HepG2 (cell line): ENCODE data around the gene ECE2. TPM values are rescaled to one million over a fixed set of nuclear protein-coding genes. Genes with fewer than 3 reads are reported as not detected.

Experiments used
- ATF1 ChIP-seq: IDR thresholded peaks from 2 replicates; pipeline ENCODE4 v1.6.1; 2016; ENCODE audit warnings: mild to moderate bottlenecking, control low read depth
- BRD4 ChIP-seq: sonication (generic); formaldehyde crosslinking; IDR thresholded peaks from 2 replicates; pipeline ENCODE4 v1.4.0; 2020; ENCODE audit warnings: missing genetic modification reagents
- CBFB ChIP-seq: sonication (generic); formaldehyde crosslinking; IDR thresholded peaks from 2 replicates; pipeline ENCODE4 v1.4.0; 2020; ENCODE audit warnings: missing genetic modification reagents
- FOXM1 ChIP-seq: sonication (generic); formaldehyde crosslinking; IDR thresholded peaks from 2 replicates; pipeline ENCODE4 v1.5.0; 2020; ENCODE audit warnings: missing genetic modification reagents
- GABPA ChIP-seq, 2 experiments: IDR thresholded peaks; 2 replicates each; pipeline ENCODE4 v1.6.1; 2011 to 2016; ENCODE audit warnings: low read depth in 2 of 2, low read length in 1 of 2, missing biosample characterization in 1 of 2, missing genetic modification characterization in 1 of 2
- GATAD2A ChIP-seq: IDR thresholded peaks from 2 replicates; pipeline ENCODE4 v1.6.1; 2016
- MBNL3 ChIP-seq: fragments of 250-450 bp; sonication (Bioruptor Pico); conservative IDR thresholded peaks from 2 replicates; pipeline ENCODE4 v1.8.0; 2022; ENCODE audit warnings: mild to moderate bottlenecking, inconsistent platforms
- MTA3 ChIP-seq: sonication (generic); formaldehyde crosslinking; IDR thresholded peaks from 2 replicates; pipeline ENCODE4 v1.4.0; 2020; ENCODE audit warnings: missing genetic modification reagents
- RARG ChIP-seq: sonication (generic); formaldehyde crosslinking; IDR thresholded peaks from 2 replicates; pipeline ENCODE4 v1.4.0; 2020; ENCODE audit warnings: low read depth, mild to moderate bottlenecking, missing genetic modification reagents
- SALL1 ChIP-seq: sonication (generic); formaldehyde crosslinking; IDR thresholded peaks from 2 replicates; pipeline ENCODE4 v1.8.0; 2022; ENCODE audit warnings: mild to moderate bottlenecking, missing genetic modification reagents
- SKI ChIP-seq: fragments of 450-650 bp; IDR thresholded peaks from one replicate; pipeline ENCODE4 v1.6.1; 2018; ENCODE audit warnings: mild to moderate bottlenecking; ENCODE audit not compliant: partially characterized antibody
- STAG1 ChIP-seq: sonication (generic); formaldehyde crosslinking; IDR thresholded peaks from 2 replicates; pipeline ENCODE4 v1.4.0; 2020; ENCODE audit warnings: missing genetic modification reagents
- TSC22D2 ChIP-seq: sonication (generic); formaldehyde crosslinking; IDR thresholded peaks from 2 replicates; pipeline ENCODE4 v1.5.1; 2020; ENCODE audit warnings: missing genetic modification reagents, mild to moderate bottlenecking, borderline replicate concordance
- YEATS2 ChIP-seq: sonication (generic); formaldehyde crosslinking; IDR thresholded peaks from 2 replicates; pipeline ENCODE4 v1.4.0; 2020; ENCODE audit warnings: missing genetic modification reagents, borderline replicate concordance
- ZNF207 ChIP-seq: fragments of 450-650 bp; IDR thresholded peaks from 2 replicates; pipeline ENCODE4 v1.6.1; 2016; ENCODE audit warnings: antibody characterized with exemption, borderline replicate concordance
- ZNF790 ChIP-seq: sonication (generic); formaldehyde crosslinking; IDR thresholded peaks from 2 replicates; pipeline ENCODE4 v1.8.0; 2022; ENCODE audit warnings: missing genetic modification reagents, mild to moderate bottlenecking, borderline replicate concordance
- polyA plus RNA-seq, 8 experiments: library from polyadenylated mRNA; depleted of rRNA in 3 of 8; stranded (reverse) in 7 of 8; unstranded in 1 of 8; fragments of >200 nt; fragmentation: Illumina TruSeq in 4 of 8; extraction: Trizol in 4 of 8; gene quantifications; 2 replicates each; pipeline versions ENCODE4 v1.2.1 to v1.2.3, GENCODE V29; 2011 to 2016; ENCODE audit warnings: low read depth in 4 of 8, missing spikeins in 1 of 8, mixed read lengths in 1 of 8; ENCODE audit not compliant: insufficient read depth in 1 of 8
- total RNA-seq, 5 experiments: library from RNA; depleted of rRNA; stranded (reverse); fragments of >200 nt; fragmentation: Illumina TruSeq; extraction: Trizol; gene quantifications; 2 replicates each; pipeline ENCODE4 v1.2.3, GENCODE V29; 2016; ENCODE audit warnings: low read depth in 1 of 5
- TF ChIP-seq, protein P1 (sequence below): sonication (generic); formaldehyde crosslinking; IDR thresholded peaks from 2 replicates; pipeline ENCODE4 v1.4.0; 2020; ENCODE audit warnings: mild to moderate bottlenecking, missing genetic modification reagents
- TF ChIP-seq, protein P2 (sequence below): IDR thresholded peaks from 2 replicates; pipeline ENCODE4 v1.6.1; 2018; ENCODE audit warnings: missing genetic modification reagents
- TF ChIP-seq, protein P3 (sequence below): sonication (generic); formaldehyde crosslinking; IDR thresholded peaks from 2 replicates; pipeline ENCODE4 v1.9.0; 2021; ENCODE audit warnings: missing genetic modification reagents, borderline replicate concordance
- TF ChIP-seq, protein P4 (sequence below): sonication (generic); formaldehyde crosslinking; IDR thresholded peaks from 2 replicates; pipeline ENCODE4 v1.4.0; 2020; ENCODE audit warnings: mild to moderate bottlenecking, low read depth, missing genetic modification reagents
- TF ChIP-seq, protein P5 (sequence below): sonication (generic); formaldehyde crosslinking; conservative IDR thresholded peaks from 2 replicates; pipeline ENCODE4 v1.8.1; 2023; ENCODE audit warnings: missing genetic modification reagents
- TF ChIP-seq, protein P6 (sequence below): sonication (generic); formaldehyde crosslinking; IDR thresholded peaks from 2 replicates; pipeline ENCODE4 v1.5.0; 2020; ENCODE audit warnings: missing genetic modification reagents

The ECE2 gene
- total and polyA plus RNA-seq, 2 of the 13 experiments (the other 11 are each of a cell fraction or from before 2014, with no cell fraction given), result not detected

DNA sequence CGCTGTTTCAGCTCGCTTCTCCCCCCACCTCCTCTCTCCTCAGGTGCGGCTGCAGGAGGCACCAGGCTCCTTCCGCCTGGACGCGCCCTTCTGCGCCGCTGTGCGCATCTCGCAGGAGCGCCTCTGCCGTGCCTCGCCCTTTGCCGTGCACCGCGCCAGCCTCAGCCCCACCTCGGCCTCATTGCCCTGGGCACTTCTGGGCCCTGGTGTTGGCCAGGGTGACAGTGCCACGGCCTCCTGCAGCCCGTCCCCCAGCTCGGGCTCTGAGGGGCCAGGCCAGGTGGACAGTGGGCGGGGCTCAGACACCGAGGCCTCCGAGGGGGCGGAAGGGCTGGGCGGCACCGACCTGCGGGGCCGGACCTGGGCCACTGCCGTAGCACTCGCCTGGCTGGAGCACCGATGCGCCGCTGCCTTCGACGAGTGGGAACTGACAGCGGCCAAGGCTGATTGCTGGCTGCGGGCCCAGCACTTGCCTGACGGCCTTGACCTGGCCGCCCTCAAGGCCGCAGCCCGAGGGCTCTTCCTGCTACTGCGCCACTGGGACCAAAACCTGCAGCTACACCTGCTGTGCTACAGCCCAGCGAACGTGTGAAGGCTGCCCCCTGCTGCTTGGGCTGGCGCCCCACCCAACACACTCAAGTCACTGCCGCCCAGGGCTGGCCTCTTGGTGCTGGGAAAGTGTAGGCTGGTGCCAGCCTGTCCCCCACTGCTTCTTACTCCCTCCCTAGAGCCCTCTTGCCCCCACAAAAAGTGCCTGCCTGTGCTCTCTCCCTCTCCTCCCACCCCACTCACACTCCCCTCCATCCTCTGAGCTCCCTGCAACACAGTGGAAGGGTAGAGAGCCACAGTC lies 34.1 kb upstream of the ECE2 start (continued):
- TF ChIP-seq, protein P1, sequence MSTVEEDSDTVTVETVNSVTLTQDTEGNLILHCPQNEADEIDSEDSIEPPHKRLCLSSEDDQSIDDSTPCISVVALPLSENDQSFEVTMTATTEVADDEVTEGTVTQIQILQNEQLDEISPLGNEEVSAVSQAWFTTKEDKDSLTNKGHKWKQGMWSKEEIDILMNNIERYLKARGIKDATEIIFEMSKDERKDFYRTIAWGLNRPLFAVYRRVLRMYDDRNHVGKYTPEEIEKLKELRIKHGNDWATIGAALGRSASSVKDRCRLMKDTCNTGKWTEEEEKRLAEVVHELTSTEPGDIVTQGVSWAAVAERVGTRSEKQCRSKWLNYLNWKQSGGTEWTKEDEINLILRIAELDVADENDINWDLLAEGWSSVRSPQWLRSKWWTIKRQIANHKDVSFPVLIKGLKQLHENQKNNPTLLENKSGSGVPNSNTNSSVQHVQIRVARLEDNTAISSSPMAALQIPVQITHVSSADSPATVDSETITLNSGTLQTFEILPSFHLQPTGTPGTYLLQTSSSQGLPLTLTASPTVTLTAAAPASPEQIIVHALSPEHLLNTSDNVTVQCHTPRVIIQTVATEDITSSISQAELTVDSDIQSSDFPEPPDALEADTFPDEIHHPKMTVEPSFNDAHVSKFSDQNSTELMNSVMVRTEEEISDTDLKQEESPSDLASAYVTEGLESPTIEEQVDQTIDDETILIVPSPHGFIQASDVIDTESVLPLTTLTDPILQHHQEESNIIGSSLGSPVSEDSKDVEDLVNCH, result no peak; the same call in 1 of the 2 replicates
- TF ChIP-seq, protein P2, sequence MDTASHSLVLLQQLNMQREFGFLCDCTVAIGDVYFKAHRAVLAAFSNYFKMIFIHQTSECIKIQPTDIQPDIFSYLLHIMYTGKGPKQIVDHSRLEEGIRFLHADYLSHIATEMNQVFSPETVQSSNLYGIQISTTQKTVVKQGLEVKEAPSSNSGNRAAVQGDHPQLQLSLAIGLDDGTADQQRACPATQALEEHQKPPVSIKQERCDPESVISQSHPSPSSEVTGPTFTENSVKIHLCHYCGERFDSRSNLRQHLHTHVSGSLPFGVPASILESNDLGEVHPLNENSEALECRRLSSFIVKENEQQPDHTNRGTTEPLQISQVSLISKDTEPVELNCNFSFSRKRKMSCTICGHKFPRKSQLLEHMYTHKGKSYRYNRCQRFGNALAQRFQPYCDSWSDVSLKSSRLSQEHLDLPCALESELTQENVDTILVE (CRISPR knock-in tag), result peak; percentile 82
- TF ChIP-seq GATAD2A, result peak; percentile 85
- peak; percentile 75 for TF ChIP-seq BRD4 (CRISPR knock-in tag)
- TF ChIP-seq, protein P3, sequence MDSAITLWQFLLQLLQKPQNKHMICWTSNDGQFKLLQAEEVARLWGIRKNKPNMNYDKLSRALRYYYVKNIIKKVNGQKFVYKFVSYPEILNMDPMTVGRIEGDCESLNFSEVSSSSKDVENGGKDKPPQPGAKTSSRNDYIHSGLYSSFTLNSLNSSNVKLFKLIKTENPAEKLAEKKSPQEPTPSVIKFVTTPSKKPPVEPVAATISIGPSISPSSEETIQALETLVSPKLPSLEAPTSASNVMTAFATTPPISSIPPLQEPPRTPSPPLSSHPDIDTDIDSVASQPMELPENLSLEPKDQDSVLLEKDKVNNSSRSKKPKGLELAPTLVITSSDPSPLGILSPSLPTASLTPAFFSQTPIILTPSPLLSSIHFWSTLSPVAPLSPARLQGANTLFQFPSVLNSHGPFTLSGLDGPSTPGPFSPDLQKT, result no peak
- TF ChIP-seq STAG1 (CRISPR knock-in tag), result peak; percentile 96
- TF ChIP-seq, protein P4, sequence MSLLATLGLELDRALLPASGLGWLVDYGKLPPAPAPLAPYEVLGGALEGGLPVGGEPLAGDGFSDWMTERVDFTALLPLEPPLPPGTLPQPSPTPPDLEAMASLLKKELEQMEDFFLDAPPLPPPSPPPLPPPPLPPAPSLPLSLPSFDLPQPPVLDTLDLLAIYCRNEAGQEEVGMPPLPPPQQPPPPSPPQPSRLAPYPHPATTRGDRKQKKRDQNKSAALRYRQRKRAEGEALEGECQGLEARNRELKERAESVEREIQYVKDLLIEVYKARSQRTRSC (CRISPR knock-in tag), result no peak
- TF ChIP-seq MBNL3 (CRISPR knock-in tag), result no peak
- TF ChIP-seq SKI, result peak; percentile 70
- TF ChIP-seq ATF1 (CRISPR knock-in tag), result no peak
- no peak for TF ChIP-seq ZNF790 (CRISPR knock-in tag)
- TF ChIP-seq ZNF207, result no peak
- TF ChIP-seq FOXM1 (CRISPR knock-in tag), result peak; percentile 27; the same call in 1 of the 2 replicates
- no peak for TF ChIP-seq RARG (CRISPR knock-in tag)
- TF ChIP-seq, protein P5, sequence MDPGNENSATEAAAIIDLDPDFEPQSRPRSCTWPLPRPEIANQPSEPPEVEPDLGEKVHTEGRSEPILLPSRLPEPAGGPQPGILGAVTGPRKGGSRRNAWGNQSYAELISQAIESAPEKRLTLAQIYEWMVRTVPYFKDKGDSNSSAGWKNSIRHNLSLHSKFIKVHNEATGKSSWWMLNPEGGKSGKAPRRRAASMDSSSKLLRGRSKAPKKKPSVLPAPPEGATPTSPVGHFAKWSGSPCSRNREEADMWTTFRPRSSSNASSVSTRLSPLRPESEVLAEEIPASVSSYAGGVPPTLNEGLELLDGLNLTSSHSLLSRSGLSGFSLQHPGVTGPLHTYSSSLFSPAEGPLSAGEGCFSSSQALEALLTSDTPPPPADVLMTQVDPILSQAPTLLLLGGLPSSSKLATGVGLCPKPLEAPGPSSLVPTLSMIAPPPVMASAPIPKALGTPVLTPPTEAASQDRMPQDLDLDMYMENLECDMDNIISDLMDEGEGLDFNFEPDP, result no peak
- TF ChIP-seq, protein P6, sequence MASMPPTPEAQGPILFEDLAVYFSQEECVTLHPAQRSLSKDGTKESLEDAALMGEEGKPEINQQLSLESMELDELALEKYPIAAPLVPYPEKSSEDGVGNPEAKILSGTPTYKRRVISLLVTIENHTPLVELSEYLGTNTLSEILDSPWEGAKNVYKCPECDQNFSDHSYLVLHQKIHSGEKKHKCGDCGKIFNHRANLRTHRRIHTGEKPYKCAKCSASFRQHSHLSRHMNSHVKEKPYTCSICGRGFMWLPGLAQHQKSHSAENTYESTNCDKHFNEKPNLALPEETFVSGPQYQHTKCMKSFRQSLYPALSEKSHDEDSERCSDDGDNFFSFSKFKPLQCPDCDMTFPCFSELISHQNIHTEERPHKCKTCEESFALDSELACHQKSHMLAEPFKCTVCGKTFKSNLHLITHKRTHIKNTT (CRISPR knock-in tag), result no peak
- no peak for TF ChIP-seq MTA3 (CRISPR knock-in tag)
- no peak for TF ChIP-seq GABPA (IDR thresholded peaks at IDR 0.05; ENCODE audit: low read depth, low read length)
- TF ChIP-seq GABPA (CRISPR knock-in tag; IDR thresholded peaks at IDR 0.05; ENCODE audit: low read depth), result peak; percentile 65
- peak; percentile 86; the same call in 1 of the 2 replicates for TF ChIP-seq CBFB (CRISPR knock-in tag)
- TF ChIP-seq YEATS2 (CRISPR knock-in tag), result peak; percentile 79; the same call in 1 of the 2 replicates
- TF ChIP-seq SALL1 (CRISPR knock-in tag), result peak; percentile 91
- peak; percentile 77; the same call in 1 of the 2 replicates for TF ChIP-seq TSC22D2
